Glutamatergic neuron (in vitro differentiated cells): ENCODE measurements around the gene RASSF8. TPM values are rescaled to one million over a fixed set of nuclear protein-coding genes. Genes with fewer than 3 reads are reported as not detected.

Experiments
- DNase-seq: peaks from one replicate; pipeline ENCODE4 v3.0.0; 2022
- H3K27ac Mint-ChIP-seq: one replicate; pipeline ENCODE4 v1.8.0; 2020; ENCODE audit warnings: mild to moderate bottlenecking, mixed read lengths, inconsistent platforms; ENCODE audit not compliant: unreplicated experiment
- H3K27me3 Mint-ChIP-seq: one replicate; pipeline ENCODE4 v1.8.0; 2020; ENCODE audit warnings: mild to moderate bottlenecking, moderate library complexity, mixed read lengths, inconsistent platforms; ENCODE audit not compliant: unreplicated experiment
- H3K36me3 Mint-ChIP-seq: one replicate; pipeline ENCODE4 v1.8.0; 2020; ENCODE audit warnings: mild to moderate bottlenecking, mixed read lengths, inconsistent platforms; ENCODE audit not compliant: unreplicated experiment
- H3K4me1 Mint-ChIP-seq: one replicate; pipeline ENCODE4 v1.8.0; 2020; ENCODE audit warnings: mild to moderate bottlenecking, low read depth, mixed read lengths, inconsistent platforms; ENCODE audit not compliant: unreplicated experiment
- H3K4me3 Mint-ChIP-seq: one replicate; pipeline ENCODE4 v1.8.0; 2020; ENCODE audit warnings: mild to moderate bottlenecking, mixed read lengths, inconsistent platforms; ENCODE audit not compliant: unreplicated experiment
- H3K9me3 Mint-ChIP-seq: one replicate; pipeline ENCODE4 v1.8.0; 2020; ENCODE audit warnings: mild to moderate bottlenecking, moderate library complexity, mixed read lengths, inconsistent platforms; ENCODE audit not compliant: unreplicated experiment
- CTCF ChIP-seq: fragments of 200-600 bp; sonication (generic); IDR thresholded peaks from one replicate; pipeline ENCODE4 v1.5.0; 2021; ENCODE audit not compliant: partially characterized antibody, unreplicated experiment
- total RNA-seq: library from RNA; stranded (reverse); fragmentation: NEBNext Ultra II Directional; extraction: Animal tissue kit (Norgen Biotek cat#: 25700); gene quantifications from one replicate; pipeline ENCODE4 v1.2.1, GENCODE V29; 2021; ENCODE audit not compliant: unreplicated experiment

Gene RASSF8
- total RNA-seq, 1 donor from 2014 or later = 41.3 TPM

- TF ChIP-seq CTCF = no peak
- no peak overlapping the region for H3K27ac Mint-ChIP-seq
- H3K9me3 Mint-ChIP-seq = no peaks in the 10 kb centered on the region
- peaks cover 8% of the 10 kb centered on the region for H3K4me1 Mint-ChIP-seq
- H3K36me3 Mint-ChIP-seq = no peaks in the 10 kb centered on the region
- DNase-seq = no peak
- H3K4me3 Mint-ChIP-seq = no peak overlapping the region
- peaks cover 4% of the 10 kb centered on the region for H3K27me3 Mint-ChIP-seq
These were observed 21.4 kb upstream of the RASSF8 start for GRCh38 chr12:25937096-25937495.

- no peak for TF ChIP-seq CTCF
- peaks cover 8% of the 10 kb centered on the region for H3K4me1 Mint-ChIP-seq
- no peak overlapping the region for H3K27ac Mint-ChIP-seq
- peaks cover 4% of the 10 kb centered on the region for H3K27me3 Mint-ChIP-seq
- DNase-seq = no peak
- H3K4me3 Mint-ChIP-seq = no peak overlapping the region
- no peaks in the 10 kb centered on the region for H3K36me3 Mint-ChIP-seq
- H3K9me3 Mint-ChIP-seq = no peaks in the 10 kb centered on the region
These were observed 19.9 kb upstream of the RASSF8 start for GRCh38 chr12:25938581-25938980.

GRCh38 chr12:25939606-25940005 lies 18.9 kb upstream of the RASSF8 start:
- Mint-ChIP-seq H3K27me3 (peaks cover 3% of the 10 kb centered on the region), H3K27ac (no peak overlapping the region), H3K9me3 (no peaks in the 10 kb centered on the region), H3K36me3 (no peaks in the 10 kb centered on the region), H3K4me1 (peaks cover 8% of the 10 kb centered on the region), H3K4me3 (no peak overlapping the region)
- TF ChIP-seq CTCF = no peak
- no peak for DNase-seq

GRCh38 chr12:25940886-25941285 lies 17.6 kb upstream of the RASSF8 start:
- TF ChIP-seq CTCF = no peak
- Mint-ChIP-seq H3K27me3 (no peaks in the 10 kb centered on the region), H3K9me3 (no peaks in the 10 kb centered on the region), H3K4me1 (peaks cover 2% of the 10 kb centered on the region), H3K36me3 (no peaks in the 10 kb centered on the region), H3K4me3 (no peak overlapping the region), H3K27ac (no peak overlapping the region)
- no peak for DNase-seq

- Mint-ChIP-seq H3K27me3 (no peaks in the 10 kb centered on the region), H3K4me1 (no peaks in the 10 kb centered on the region), H3K36me3 (no peaks in the 10 kb centered on the region), H3K27ac (no peak overlapping the region), H3K4me3 (no peak overlapping the region), H3K9me3 (no peaks in the 10 kb centered on the region)
- no peak for DNase-seq
- no peak for TF ChIP-seq CTCF
These were observed 15.8 kb upstream of the RASSF8 start for GRCh38 chr12:25942709-25943108.
